Hematopoietic multipotent progenitor cell treated with erythropoietin and hydrocortisone succinate and interleukin-3 and kit ligand, for 8 days (in vitro differentiated cells): ENCODE measurements around the gene MAPK13.
"Not testable (repeated sequence)": the region's sequence is repeated elsewhere in the genome, so short reads cannot be mapped to it uniquely, and the experiment has no call there.

Experiments used
- DNase-seq: peaks from one replicate; pipeline ENCODE4 v3.0.0-alpha.2; 2015

MAPK13 gene

GRCh38 chr6:36129941-36130666 is at the start of gene MAPK13:
MAPK13 (plus strand) TSS chr6:36130513; CDS start chr6:36130583, 70 bp downstream.
- DNase-seq = no peak

GRCh38 chr6:36082318-36082717 is 48.0 kb upstream of the MAPK13 start:
- no peak for DNase-seq

- DNase-seq = no peak
These were observed 46.9 kb upstream of the MAPK13 start for GRCh38 chr6:36083446-36083845.

GRCh38 chr6:36088204-36088603 is 42.1 kb upstream of the MAPK13 start:
- DNase-seq = not testable (repeated sequence)

GRCh38 chr6:36089048-36089447 is 41.3 kb upstream of the MAPK13 start:
- DNase-seq = no peak

GRCh38 chr6:36094238-36094637 is 36.1 kb upstream of the MAPK13 start:
- no peak for DNase-seq

GRCh38 chr6:36094753-36095496 is 35.4 kb upstream of the MAPK13 start:
- peak; percentile 88 for DNase-seq

- no peak for DNase-seq
These were observed 34.6 kb upstream of the MAPK13 start for GRCh38 chr6:36095497-36096391.

GRCh38 chr6:36098253-36098919 is 31.9 kb upstream of the MAPK13 start:
- no peak for DNase-seq

GRCh38 chr6:36098920-36099647 is 31.2 kb upstream of the MAPK13 start:
- peak; percentile 85 for DNase-seq

- peak; percentile 91 for DNase-seq
These were observed 30.3 kb upstream of the MAPK13 start for GRCh38 chr6:36099869-36100483.

GRCh38 chr6:36101691-36102090 is 28.6 kb upstream of the MAPK13 start:
- DNase-seq = peak; percentile 28

GRCh38 chr6:36102853-36103252 is 27.5 kb upstream of the MAPK13 start:
- DNase-seq = no peak

GRCh38 chr6:36104836-36105235 is 25.5 kb upstream of the MAPK13 start:
- DNase-seq = no peak

- DNase-seq = no peak
These were observed 21.2 kb upstream of the MAPK13 start for GRCh38 chr6:36109092-36109491.

GRCh38 chr6:36110050-36110449 is 20.3 kb upstream of the MAPK13 start:
- DNase-seq = no peak

- DNase-seq = peak; percentile 29
These were observed 19.4 kb upstream of the MAPK13 start for GRCh38 chr6:36110863-36111262.

GRCh38 chr6:36111526-36111925 is 18.8 kb upstream of the MAPK13 start:
- no peak for DNase-seq

GRCh38 chr6:36113049-36113448 is 17.3 kb upstream of the MAPK13 start:
- DNase-seq = no peak

GRCh38 chr6:36113703-36114102 is 16.6 kb upstream of the MAPK13 start:
- no peak for DNase-seq

GRCh38 chr6:36114798-36115408 is 15.4 kb upstream of the MAPK13 start:
- DNase-seq = no peak
